Effector CD4-positive, alpha-beta T cell (primary cell): ENCODE measurements around the gene LCN10.
"Not testable (repeated sequence)": the region's sequence is repeated elsewhere in the genome, so short reads cannot be mapped to it uniquely, and the experiment has no call there.

Experiments used
- DNase-seq: peaks from one replicate; pipeline ENCODE4 v3.0.0-alpha.2; 2020

LCN10 gene

GRCh38 chr9:136718345-136719194 lies 24.2 kb downstream of the LCN10 start:
- DNase-seq = no peak

- DNase-seq = no peak
These were observed 25.3 kb downstream of the LCN10 start for GRCh38 chr9:136717399-136717798.

GRCh38 chr9:136714893-136715274 lies 27.9 kb downstream of the LCN10 start:
- DNase-seq = no peak

- DNase-seq = no peak
These were observed 28.4 kb downstream of the LCN10 start for GRCh38 chr9:136714096-136714892.

GRCh38 chr9:136713550-136713949 lies 29.2 kb downstream of the LCN10 start:
- no peak for DNase-seq

GRCh38 chr9:136712690-136713544 lies 29.8 kb downstream of the LCN10 start:
- DNase-seq = no peak

GRCh38 chr9:136711751-136712689 lies 30.7 kb downstream of the LCN10 start, which contains the start of gene DIPK1B:
Gene DIPK1B, plus strand, starts transcription at chr9:136712572. Its CDS starts 94 bp downstream, at chr9:136712666.
- DNase-seq = no peak

GRCh38 chr9:136711219-136711648 lies 31.5 kb downstream of the LCN10 start:
- not testable (repeated sequence) for DNase-seq

GRCh38 chr9:136710543-136710942 lies 32.2 kb downstream of the LCN10 start:
- no peak for DNase-seq

- no peak for DNase-seq
These were observed 33.2 kb downstream of the LCN10 start for GRCh38 chr9:136709454-136710109.

- DNase-seq = no peak
These were observed 34.8 kb downstream of the LCN10 start for GRCh38 chr9:136707849-136708517.

GRCh38 chr9:136707011-136707410 lies 35.7 kb downstream of the LCN10 start:
- DNase-seq = no peak

- DNase-seq = no peak
These were observed 37.2 kb downstream of the LCN10 start for GRCh38 chr9:136705564-136705963.

- not testable (repeated sequence) for DNase-seq
These were observed 38.0 kb downstream of the LCN10 start for GRCh38 chr9:136704741-136705140.

- DNase-seq = no peak
These were observed 39.4 kb downstream of the LCN10 start for GRCh38 chr9:136703276-136703860.

- DNase-seq = no peak
These were observed 41.1 kb downstream of the LCN10 start for GRCh38 chr9:136701668-136702053.

GRCh38 chr9:136700959-136701667 lies 41.6 kb downstream of the LCN10 start:
- peak; percentile 35 for DNase-seq

GRCh38 chr9:136700304-136700703 lies 42.4 kb downstream of the LCN10 start:
- no peak for DNase-seq

GRCh38 chr9:136698635-136699246 lies 44.0 kb downstream of the LCN10 start:
- no peak for DNase-seq
